HepG2 (cell line): ENCODE results near the gene TC2N. TPM values are rescaled to one million over a fixed set of nuclear protein-coding genes. Genes with fewer than 3 reads are reported as not detected.

Experiments
- ATAC-seq: fragments of 200-7000 bp; cut with Tn5 transposase; 3 replicates; pipeline ENCODE4 v1.9.1; 2020; ENCODE audit warnings: mild to moderate bottlenecking, moderate library complexity
- BruUV-seq: library from RNA; stranded (reverse); fragments of 400-500 nt; replicated peaks from 2 replicates; lab custom pipeline; 2021; lab: Mats Ljungman, UMichigan
- CTCF ChIA-PET: fragments of 300-600 bp; formaldehyde crosslinking; extraction: SDS; loops from one replicate; lab custom pipeline; 2021; ENCODE audit warnings: low total read pairs, inconsistent platforms, low intra/inter-chr PET ratio; lab: Yijun Ruan, JAX
- POLR2A ChIA-PET: fragments of 350-600 bp; sonication (Branson Sonifier 250); formaldehyde crosslinking; loops from one replicate; lab custom pipeline; 2020; ENCODE audit warnings: antibody characterized with exemption, inconsistent platforms; lab: Yijun Ruan, JAX
- DNase-seq: peaks from one replicate; pipeline ENCODE4 v3.0.0-alpha.2; 2015; ENCODE audit warnings: low spot score
- FAIRE-seq: peaks from 3 replicates; lab custom pipeline; 2011; peaks lifted over from hg19 to GRCh38; lab: Jason Lieb, UNC
- H2AFZ ChIP-seq: one replicate; pipeline ENCODE4 v1.6.1; 2011; ENCODE audit warnings: low read length, inconsistent platforms
- H3K27ac ChIP-seq: fragments of 300-600 bp; 3 replicates; pipeline ENCODE4 v1.8.0; 2011; ENCODE audit warnings: mixed run types, mild to moderate bottlenecking, mixed read lengths, low read length, inconsistent platforms; ENCODE audit not compliant: insufficient read depth; ENCODE audit errors: extremely low read length
- H3K27me3 ChIP-seq, 2 experiments: fragments of 200-600 bp in 1 of 2; 2 replicates in 1 of 2; 3 replicates in 1 of 2; pipeline versions ENCODE4 v1.6.0 to v1.8.0; 2011; ENCODE audit warnings: low read length in 2 of 2, mild to moderate bottlenecking in 2 of 2, moderate library complexity in 2 of 2, inconsistent platforms in 1 of 2; ENCODE audit not compliant: insufficient read depth in 2 of 2, control insufficient read depth in 1 of 2
- H3K36me3 ChIP-seq, 2 experiments: fragments of 200-600 bp in 1 of 2; replicated peaks in 1 of 2; 2 replicates in 1 of 2; 3 replicates in 1 of 2; pipeline versions ENCODE4 v1.5.1 to v1.8.0; 2011; ENCODE audit warnings: low read length in 2 of 2, inconsistent platforms in 1 of 2; ENCODE audit not compliant: insufficient read depth in 2 of 2, control insufficient read depth in 1 of 2
- H3K4me1 ChIP-seq: 2 replicates; pipeline ENCODE4 v1.5.1; 2012; ENCODE audit warnings: low read length, inconsistent platforms; ENCODE audit not compliant: insufficient read depth
- H3K4me2 ChIP-seq: 2 replicates; pipeline ENCODE4 v1.6.0; 2011; ENCODE audit warnings: low read depth, low read length, inconsistent platforms
- H3K4me3 ChIP-seq, 3 experiments: fragments of 200-600 bp in 1 of 3; sonication (generic), shearing (Covaris generic) in 1 of 3; replicated peaks in 1 of 3; 2 replicates each; pipeline ENCODE4 v1.5.1; 2011 to 2016; ENCODE audit warnings: low read length in 3 of 3, inconsistent platforms in 2 of 3, low read depth in 2 of 3, mild to moderate bottlenecking in 2 of 3, control low read depth in 1 of 3, mixed read lengths in 1 of 3; ENCODE audit not compliant: insufficient read depth in 1 of 3
- H3K79me2 ChIP-seq: one replicate; pipeline ENCODE4 v1.6.1; 2011; ENCODE audit warnings: low read length, inconsistent platforms; ENCODE audit not compliant: insufficient read depth
- H3K9ac ChIP-seq: 2 replicates; pipeline ENCODE4 v1.6.0; 2011; ENCODE audit warnings: mild to moderate bottlenecking, low read depth, low read length, inconsistent platforms; ENCODE audit not compliant: insufficient read depth
- H3K9me3 ChIP-seq: 2 replicates; pipeline ENCODE4 v1.5.1; 2012; ENCODE audit warnings: mild to moderate bottlenecking, low read length
- H4K20me1 ChIP-seq: 2 replicates; pipeline ENCODE4 v1.6.0; 2011; ENCODE audit warnings: inconsistent platforms, mild to moderate bottlenecking, low read length, moderate library complexity; ENCODE audit not compliant: insufficient read depth
- ARID2 ChIP-seq: sonication (generic); formaldehyde crosslinking; IDR thresholded peaks from 2 replicates; pipeline ENCODE4 v1.8.1; 2022; ENCODE audit warnings: mild to moderate bottlenecking, missing genetic modification reagents, borderline replicate concordance
- HES4 ChIP-seq: sonication (generic); formaldehyde crosslinking; IDR thresholded peaks from 2 replicates; pipeline ENCODE4 v1.9.0; 2021; ENCODE audit warnings: mild to moderate bottlenecking, missing genetic modification reagents, borderline replicate concordance
- HNRNPL ChIP-seq: fragments of 200-400 bp; formaldehyde crosslinking; IDR thresholded peaks from 2 replicates; pipeline ENCODE4 v1.6.1; 2017; ENCODE audit warnings: mild to moderate bottlenecking, low read depth, low read length
- MLLT10 ChIP-seq: sonication (generic); formaldehyde crosslinking; IDR thresholded peaks from 2 replicates; pipeline ENCODE4 v1.4.0; 2020; ENCODE audit warnings: missing genetic modification reagents
- MZF1 ChIP-seq: sonication (generic); formaldehyde crosslinking; IDR thresholded peaks from 2 replicates; pipeline ENCODE4 v1.8.1; 2023; ENCODE audit warnings: mild to moderate bottlenecking, missing genetic modification reagents, borderline replicate concordance
- NFYC ChIP-seq: IDR thresholded peaks from 2 replicates; pipeline ENCODE4 v1.6.1; 2016; ENCODE audit warnings: missing genetic modification reagents, missing compliant biosample characterization
- NONO ChIP-seq, 2 experiments: fragments of 450-650 bp in 1 of 2; sonication (generic) in 1 of 2; formaldehyde crosslinking in 1 of 2; IDR thresholded peaks in 1 of 2; conservative IDR thresholded peaks in 1 of 2; 2 replicates each; pipeline versions ENCODE4 v1.6.1 to v1.8.0; 2017 to 2022; ENCODE audit warnings: mild to moderate bottlenecking in 1 of 2, missing genetic modification reagents in 1 of 2, moderate library complexity in 1 of 2
- STAG1 ChIP-seq: sonication (generic); formaldehyde crosslinking; IDR thresholded peaks from 2 replicates; pipeline ENCODE4 v1.4.0; 2020; ENCODE audit warnings: missing genetic modification reagents
- ZBTB7A ChIP-seq: sonication (generic); formaldehyde crosslinking; IDR thresholded peaks from 2 replicates; pipeline ENCODE4 v1.8.0; 2022; ENCODE audit warnings: mild to moderate bottlenecking, missing genetic modification reagents
- ZNF235 ChIP-seq: sonication (generic); formaldehyde crosslinking; IDR thresholded peaks from 2 replicates; pipeline ENCODE4 v1.8.1; 2023; ENCODE audit warnings: mild to moderate bottlenecking, missing genetic modification reagents, borderline replicate concordance
- ZNF746 ChIP-seq: sonication (generic); formaldehyde crosslinking; IDR thresholded peaks from 2 replicates; pipeline ENCODE4 v1.8.0; 2022; ENCODE audit warnings: mild to moderate bottlenecking, missing genetic modification reagents
- ZSCAN31 ChIP-seq: sonication (generic); formaldehyde crosslinking; IDR thresholded peaks from 2 replicates; pipeline ENCODE4 v1.5.0; 2020; ENCODE audit warnings: low read depth, mild to moderate bottlenecking, missing genetic modification reagents
- WGBS: methylation state at CpG from one replicate; pipeline ENCODE4 v1.1.6; 2017; ENCODE audit warnings: low lambda C conversion rate; 5-methylcytosine and 5-hydroxymethylcytosine counted together
- in situ Hi-C: cut with HindIII; loops from 2 replicates; pipeline ENCODE4 v1.10.0; 2017; ENCODE audit warnings: low pct_unique_long_range_greater_than_20kb; ENCODE audit not compliant: extremely low pct_ligation_motif_present
- intact Hi-C: fragments of 100-400 bp; cut with micrococcal nuclease; formaldehyde crosslinking; loops from one replicate; pipeline ENCODE4 v1.10.0; 2022; ENCODE audit not compliant: unreplicated experiment
- polyA plus RNA-seq, 8 experiments: library from polyadenylated mRNA; depleted of rRNA in 3 of 8; stranded (reverse) in 7 of 8; unstranded in 1 of 8; fragments of >200 nt; fragmentation: Illumina TruSeq in 4 of 8; extraction: Trizol in 4 of 8; gene quantifications; 2 replicates each; pipeline versions ENCODE4 v1.2.1 to v1.2.3, GENCODE V29; 2011 to 2016; ENCODE audit warnings: low read depth in 4 of 8, missing spikeins in 1 of 8, mixed read lengths in 1 of 8; ENCODE audit not compliant: insufficient read depth in 1 of 8
- total RNA-seq, 5 experiments: library from RNA; depleted of rRNA; stranded (reverse); fragments of >200 nt; fragmentation: Illumina TruSeq; extraction: Trizol; gene quantifications; 2 replicates each; pipeline ENCODE4 v1.2.3, GENCODE V29; 2016; ENCODE audit warnings: low read depth in 1 of 5
- TF ChIP-seq, protein P1 (sequence below): sonication (generic); formaldehyde crosslinking; IDR thresholded peaks from 2 replicates; pipeline ENCODE4 v1.5.0; 2020; ENCODE audit warnings: mild to moderate bottlenecking, missing genetic modification reagents, moderate library complexity
- TF ChIP-seq, protein P2 (sequence below): sonication (generic); formaldehyde crosslinking; IDR thresholded peaks from 2 replicates; pipeline ENCODE4 v1.4.0; 2020; ENCODE audit warnings: mild to moderate bottlenecking, low read depth, missing genetic modification reagents
- TF ChIP-seq, protein P3 (sequence below): sonication (generic); formaldehyde crosslinking; conservative IDR thresholded peaks from 2 replicates; pipeline ENCODE4 v1.4.0; 2020; ENCODE audit warnings: mild to moderate bottlenecking, missing genetic modification reagents, moderate library complexity

Gene TC2N
- total and polyA plus RNA-seq, 2 of the 13 experiments (the other 11 are each of a cell fraction or from before 2014, with no cell fraction given), result 0.03 TPM; not detected in 1

DNA sequence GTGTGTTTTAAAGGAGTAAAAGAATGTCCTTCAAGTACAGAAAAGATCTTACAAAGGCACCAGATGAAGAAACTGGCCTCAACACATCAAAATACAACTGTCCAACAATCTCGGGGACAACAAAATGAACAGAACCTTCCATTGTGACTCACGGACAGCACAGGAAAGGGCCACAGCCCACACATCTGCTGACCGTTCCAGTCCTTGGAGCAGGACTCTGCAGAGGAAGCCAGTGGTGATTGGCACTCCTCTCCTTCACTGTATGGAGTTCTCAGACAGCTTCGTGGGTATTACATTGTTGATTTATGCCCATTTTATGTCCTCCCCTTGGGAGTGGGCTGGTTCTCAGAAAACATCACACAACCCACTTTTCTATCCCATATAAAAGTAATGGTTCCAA lies 32.5 kb upstream of the TC2N start:
- H2AFZ ChIP-seq, result no peak overlapping the region

DNA sequence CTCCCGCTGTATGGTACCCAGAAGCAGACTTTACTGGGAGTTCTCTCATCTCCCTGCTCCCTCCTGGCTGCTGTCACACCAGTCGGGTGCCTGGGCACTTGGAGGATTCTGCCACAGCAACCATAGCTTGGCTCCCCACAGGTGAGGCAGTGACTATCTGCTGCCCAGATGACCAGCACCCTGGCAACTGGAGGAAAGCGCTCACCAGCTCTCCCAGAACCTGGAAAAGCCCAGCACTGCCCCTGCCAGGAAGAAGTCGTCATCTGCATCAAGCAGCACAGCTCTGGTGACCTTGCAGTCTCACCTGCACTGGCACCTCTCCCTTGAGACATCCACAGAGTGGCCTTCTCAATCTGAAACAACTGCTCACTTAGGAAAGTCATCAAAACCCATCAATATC lies 31.9 kb upstream of the TC2N start:
- H3K4me1 ChIP-seq, result peaks cover 29% of the 10 kb centered on the region
- H4K20me1 ChIP-seq, result no peaks in the 10 kb centered on the region
- ChIA-PET CTCF (no interaction called here), POLR2A (no interaction called here)
- no TSS peak for BruUV-seq
- no peak overlapping the region for H3K9ac ChIP-seq
- DNase-seq (no peak), ATAC-seq (peak; percentile 26; the same call in 1 of the 3 replicates), FAIRE-seq (no peak)
- no peaks in the 10 kb centered on the region for H3K36me3 ChIP-seq
- H3K4me3 ChIP-seq, result no peak overlapping the region
- 92% methylated on average over 2 of the region's 4 CpGs for WGBS
- intact Hi-C loops (no loop called here), in situ Hi-C loops (no loop called here)
- no peak overlapping the region for H2AFZ ChIP-seq
- no peaks in the 10 kb centered on the region for H3K79me2 ChIP-seq
- H3K27ac ChIP-seq, result no peak overlapping the region
- no peaks in the 10 kb centered on the region for H3K9me3 ChIP-seq
- no peak overlapping the region for H3K4me2 ChIP-seq
- no peaks in the 10 kb centered on the region; a peak in 1 of 5 replicates for H3K27me3 ChIP-seq
- TF ChIP-seq NFYC (CRISPR knock-in tag) (no peak), ZBTB7A (CRISPR knock-in tag) (no peak), STAG1 (peak; percentile 32; the same call in 1 of the 2 replicates), NONO (IDR thresholded peaks at IDR 0.05) (no peak), NONO (CRISPR knock-in tag; conservative IDR thresholded peaks at IDR 0.05) (no peak), ZSCAN31 (no peak), MLLT10 (CRISPR knock-in tag) (no peak)
- TF ChIP-seq, protein P1, sequence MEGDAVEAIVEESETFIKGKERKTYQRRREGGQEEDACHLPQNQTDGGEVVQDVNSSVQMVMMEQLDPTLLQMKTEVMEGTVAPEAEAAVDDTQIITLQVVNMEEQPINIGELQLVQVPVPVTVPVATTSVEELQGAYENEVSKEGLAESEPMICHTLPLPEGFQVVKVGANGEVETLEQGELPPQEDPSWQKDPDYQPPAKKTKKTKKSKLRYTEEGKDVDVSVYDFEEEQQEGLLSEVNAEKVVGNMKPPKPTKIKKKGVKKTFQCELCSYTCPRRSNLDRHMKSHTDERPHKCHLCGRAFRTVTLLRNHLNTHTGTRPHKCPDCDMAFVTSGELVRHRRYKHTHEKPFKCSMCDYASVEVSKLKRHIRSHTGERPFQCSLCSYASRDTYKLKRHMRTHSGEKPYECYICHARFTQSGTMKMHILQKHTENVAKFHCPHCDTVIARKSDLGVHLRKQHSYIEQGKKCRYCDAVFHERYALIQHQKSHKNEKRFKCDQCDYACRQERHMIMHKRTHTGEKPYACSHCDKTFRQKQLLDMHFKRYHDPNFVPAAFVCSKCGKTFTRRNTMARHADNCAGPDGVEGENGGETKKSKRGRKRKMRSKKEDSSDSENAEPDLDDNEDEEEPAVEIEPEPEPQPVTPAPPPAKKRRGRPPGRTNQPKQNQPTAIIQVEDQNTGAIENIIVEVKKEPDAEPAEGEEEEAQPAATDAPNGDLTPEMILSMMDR (CRISPR knock-in tag), result peak; percentile 21; the same call in 1 of the 2 replicates
- TF ChIP-seq, protein P2, sequence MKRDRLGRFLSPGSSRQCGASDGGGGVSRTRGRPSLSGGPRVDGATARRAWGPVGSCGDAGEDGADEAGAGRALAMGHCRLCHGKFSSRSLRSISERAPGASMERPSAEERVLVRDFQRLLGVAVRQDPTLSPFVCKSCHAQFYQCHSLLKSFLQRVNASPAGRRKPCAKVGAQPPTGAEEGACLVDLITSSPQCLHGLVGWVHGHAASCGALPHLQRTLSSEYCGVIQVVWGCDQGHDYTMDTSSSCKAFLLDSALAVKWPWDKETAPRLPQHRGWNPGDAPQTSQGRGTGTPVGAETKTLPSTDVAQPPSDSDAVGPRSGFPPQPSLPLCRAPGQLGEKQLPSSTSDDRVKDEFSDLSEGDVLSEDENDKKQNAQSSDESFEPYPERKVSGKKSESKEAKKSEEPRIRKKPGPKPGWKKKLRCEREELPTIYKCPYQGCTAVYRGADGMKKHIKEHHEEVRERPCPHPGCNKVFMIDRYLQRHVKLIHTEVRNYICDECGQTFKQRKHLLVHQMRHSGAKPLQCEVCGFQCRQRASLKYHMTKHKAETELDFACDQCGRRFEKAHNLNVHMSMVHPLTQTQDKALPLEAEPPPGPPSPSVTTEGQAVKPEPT (CRISPR knock-in tag), result no peak
- TF ChIP-seq, protein P3, sequence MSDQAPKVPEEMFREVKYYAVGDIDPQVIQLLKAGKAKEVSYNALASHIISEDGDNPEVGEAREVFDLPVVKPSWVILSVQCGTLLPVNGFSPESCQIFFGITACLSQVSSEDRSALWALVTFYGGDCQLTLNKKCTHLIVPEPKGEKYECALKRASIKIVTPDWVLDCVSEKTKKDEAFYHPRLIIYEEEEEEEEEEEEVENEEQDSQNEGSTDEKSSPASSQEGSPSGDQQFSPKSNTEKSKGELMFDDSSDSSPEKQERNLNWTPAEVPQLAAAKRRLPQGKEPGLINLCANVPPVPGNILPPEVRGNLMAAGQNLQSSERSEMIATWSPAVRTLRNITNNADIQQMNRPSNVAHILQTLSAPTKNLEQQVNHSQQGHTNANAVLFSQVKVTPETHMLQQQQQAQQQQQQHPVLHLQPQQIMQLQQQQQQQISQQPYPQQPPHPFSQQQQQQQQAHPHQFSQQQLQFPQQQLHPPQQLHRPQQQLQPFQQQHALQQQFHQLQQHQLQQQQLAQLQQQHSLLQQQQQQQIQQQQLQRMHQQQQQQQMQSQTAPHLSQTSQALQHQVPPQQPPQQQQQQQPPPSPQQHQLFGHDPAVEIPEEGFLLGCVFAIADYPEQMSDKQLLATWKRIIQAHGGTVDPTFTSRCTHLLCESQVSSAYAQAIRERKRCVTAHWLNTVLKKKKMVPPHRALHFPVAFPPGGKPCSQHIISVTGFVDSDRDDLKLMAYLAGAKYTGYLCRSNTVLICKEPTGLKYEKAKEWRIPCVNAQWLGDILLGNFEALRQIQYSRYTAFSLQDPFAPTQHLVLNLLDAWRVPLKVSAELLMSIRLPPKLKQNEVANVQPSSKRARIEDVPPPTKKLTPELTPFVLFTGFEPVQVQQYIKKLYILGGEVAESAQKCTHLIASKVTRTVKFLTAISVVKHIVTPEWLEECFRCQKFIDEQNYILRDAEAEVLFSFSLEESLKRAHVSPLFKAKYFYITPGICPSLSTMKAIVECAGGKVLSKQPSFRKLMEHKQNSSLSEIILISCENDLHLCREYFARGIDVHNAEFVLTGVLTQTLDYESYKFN, result no peak

More for the DNA sequence above, 32.5 kb upstream of the TC2N start:
- Histone ChIP-seq H3K4me3 (no peak overlapping the region), H4K20me1 (no peaks in the 10 kb centered on the region), H3K79me2 (no peaks in the 10 kb centered on the region), H3K36me3 (no peaks in the 10 kb centered on the region), H3K27ac (no peak overlapping the region), H3K4me1 (peaks cover 31% of the 10 kb centered on the region), H3K9ac (no peak overlapping the region), H3K4me2 (no peak overlapping the region), H3K9me3 (no peaks in the 10 kb centered on the region), H3K27me3 (no peaks in the 10 kb centered on the region; a peak in 1 of 5 replicates)
- ChIA-PET CTCF (no interaction called here), POLR2A (no interaction called here)
- no peak for ATAC-seq
- no peak for DNase-seq
- no peak for FAIRE-seq
- WGBS, result 76% methylated on average over 4 of the region's 4 CpGs
- intact Hi-C loops (no loop called here), in situ Hi-C loops (loop anchor here (25.0 kb wide), 1 partner anchor 238 kb away; no protein-coding TSS in a partner anchor)
- BruUV-seq, result no TSS peak
- no peak for TF ChIP-seq ZNF235 (CRISPR knock-in tag)
- no peak for TF ChIP-seq MZF1 (CRISPR knock-in tag)
- no peak for TF ChIP-seq ZNF746 (CRISPR knock-in tag)
- no peak for TF ChIP-seq ARID2 (CRISPR knock-in tag)
- TF ChIP-seq HNRNPL, result no peak
- TF ChIP-seq HES4 (CRISPR knock-in tag), result no peak
